ENCODE data around the gene TICRR. TPM values are rescaled to one million over a fixed set of nuclear protein-coding genes. Genes with fewer than 3 reads are reported as not detected.

TICRR gene
- total and polyA plus RNA-seq, 2 experiments from 2014 or later = 2.7 to 11.0 TPM

- H3K36me3 ChIP-seq = peaks cover 7% of the 10 kb centered on the region
- TF ChIP-seq CTCF (IDR thresholded peaks at IDR 0.05; ENCODE audit: low read depth, low read length) = no peak
- no peak overlapping the region for H3K27ac ChIP-seq
- no peaks in the 10 kb centered on the region for H3K9me3 ChIP-seq (ENCODE audit: low read depth)
- no peaks in the 10 kb centered on the region for H3K27me3 ChIP-seq
- peaks cover 20% of the 10 kb centered on the region for H3K4me1 ChIP-seq (ENCODE audit: low read depth)
- no peak for DNase-seq (ENCODE audit: low read depth in 1 of 2, low spot score in 1 of 2)
- H3K4me3 ChIP-seq = no peak overlapping the region
Measured at GRCh38 chr15:89652666-89653065, 77.4 kb downstream of the TICRR start.

GRCh38 chr15:89653578-89653977 is 78.3 kb downstream of the TICRR start:
- Histone ChIP-seq H3K36me3 (peaks cover 7% of the 10 kb centered on the region), H3K9me3 (ENCODE audit: low read depth) (no peaks in the 10 kb centered on the region), H3K27ac (no peak overlapping the region), H3K4me3 (no peak overlapping the region), H3K4me1 (ENCODE audit: low read depth) (peaks cover 20% of the 10 kb centered on the region), H3K27me3 (no peaks in the 10 kb centered on the region)
- TF ChIP-seq CTCF (IDR thresholded peaks at IDR 0.05; ENCODE audit: low read depth, low read length) = no peak
- DNase-seq (ENCODE audit: low read depth in 1 of 2, low spot score in 1 of 2) = no peak

- no peaks in the 10 kb centered on the region for H3K9me3 ChIP-seq (ENCODE audit: low read depth)
- peak overlapping the region; percentile 95 for H3K4me3 ChIP-seq
- TF ChIP-seq CTCF (IDR thresholded peaks at IDR 0.05; ENCODE audit: low read depth, low read length) = no peak
- no peaks in the 10 kb centered on the region for H3K27me3 ChIP-seq
- H3K36me3 ChIP-seq = peaks cover 7% of the 10 kb centered on the region
- peak in 1 of 2 donors; percentile 67 for DNase-seq (ENCODE audit: low read depth in 1 of 2, low spot score in 1 of 2)
- peaks cover 20% of the 10 kb centered on the region for H3K4me1 ChIP-seq (ENCODE audit: low read depth)
- H3K27ac ChIP-seq = peak overlapping the region; percentile 93
Measured at GRCh38 chr15:89654301-89654761, 79.1 kb downstream of the TICRR start.

- Histone ChIP-seq H3K4me1 (ENCODE audit: low read depth) (peaks cover 20% of the 10 kb centered on the region), H3K36me3 (peaks cover 7% of the 10 kb centered on the region), H3K4me3 (peak within 1 kb of the TSS; percentile 95), H3K27me3 (no peaks in the 10 kb centered on the region), H3K9me3 (ENCODE audit: low read depth) (no peaks in the 10 kb centered on the region), H3K27ac (peak within 1 kb of the TSS; percentile 93)
- peak; percentile 74 to 85 for DNase-seq (ENCODE audit: low read depth in 1 of 2, low spot score in 1 of 2)
- no peak for TF ChIP-seq CTCF (IDR thresholded peaks at IDR 0.05; ENCODE audit: low read depth, low read length)
Measured at GRCh38 chr15:89654847-89655805, 79.9 kb downstream of the TICRR start, which contains the start of gene KIF7. KIF7 (minus strand) TSS chr15:89655467; CDS start chr15:89652930, 2,537 bp downstream.

- Histone ChIP-seq H3K27me3 (no peaks in the 10 kb centered on the region), H3K9me3 (ENCODE audit: low read depth) (no peaks in the 10 kb centered on the region), H3K36me3 (peaks cover 7% of the 10 kb centered on the region), H3K27ac (peak overlapping the region; percentile 93), H3K4me1 (ENCODE audit: low read depth) (peaks cover 20% of the 10 kb centered on the region), H3K4me3 (no peak overlapping the region)
- TF ChIP-seq CTCF (IDR thresholded peaks at IDR 0.05; ENCODE audit: low read depth, low read length) = no peak
- peak in 1 of 2 donors; percentile 48 for DNase-seq (ENCODE audit: low read depth in 1 of 2, low spot score in 1 of 2)
Measured at GRCh38 chr15:89656116-89656815, 81.0 kb downstream of the TICRR start.
